Measurements from ENCODE around the gene EXO5.
"Not testable (repeated sequence)": the region's sequence is repeated elsewhere in the genome, so short reads cannot be mapped to it uniquely, and the experiment has no call there.

EXO5 gene, protein sequence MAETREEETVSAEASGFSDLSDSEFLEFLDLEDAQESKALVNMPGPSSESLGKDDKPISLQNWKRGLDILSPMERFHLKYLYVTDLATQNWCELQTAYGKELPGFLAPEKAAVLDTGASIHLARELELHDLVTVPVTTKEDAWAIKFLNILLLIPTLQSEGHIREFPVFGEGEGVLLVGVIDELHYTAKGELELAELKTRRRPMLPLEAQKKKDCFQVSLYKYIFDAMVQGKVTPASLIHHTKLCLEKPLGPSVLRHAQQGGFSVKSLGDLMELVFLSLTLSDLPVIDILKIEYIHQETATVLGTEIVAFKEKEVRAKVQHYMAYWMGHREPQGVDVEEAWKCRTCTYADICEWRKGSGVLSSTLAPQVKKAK

DNA sequence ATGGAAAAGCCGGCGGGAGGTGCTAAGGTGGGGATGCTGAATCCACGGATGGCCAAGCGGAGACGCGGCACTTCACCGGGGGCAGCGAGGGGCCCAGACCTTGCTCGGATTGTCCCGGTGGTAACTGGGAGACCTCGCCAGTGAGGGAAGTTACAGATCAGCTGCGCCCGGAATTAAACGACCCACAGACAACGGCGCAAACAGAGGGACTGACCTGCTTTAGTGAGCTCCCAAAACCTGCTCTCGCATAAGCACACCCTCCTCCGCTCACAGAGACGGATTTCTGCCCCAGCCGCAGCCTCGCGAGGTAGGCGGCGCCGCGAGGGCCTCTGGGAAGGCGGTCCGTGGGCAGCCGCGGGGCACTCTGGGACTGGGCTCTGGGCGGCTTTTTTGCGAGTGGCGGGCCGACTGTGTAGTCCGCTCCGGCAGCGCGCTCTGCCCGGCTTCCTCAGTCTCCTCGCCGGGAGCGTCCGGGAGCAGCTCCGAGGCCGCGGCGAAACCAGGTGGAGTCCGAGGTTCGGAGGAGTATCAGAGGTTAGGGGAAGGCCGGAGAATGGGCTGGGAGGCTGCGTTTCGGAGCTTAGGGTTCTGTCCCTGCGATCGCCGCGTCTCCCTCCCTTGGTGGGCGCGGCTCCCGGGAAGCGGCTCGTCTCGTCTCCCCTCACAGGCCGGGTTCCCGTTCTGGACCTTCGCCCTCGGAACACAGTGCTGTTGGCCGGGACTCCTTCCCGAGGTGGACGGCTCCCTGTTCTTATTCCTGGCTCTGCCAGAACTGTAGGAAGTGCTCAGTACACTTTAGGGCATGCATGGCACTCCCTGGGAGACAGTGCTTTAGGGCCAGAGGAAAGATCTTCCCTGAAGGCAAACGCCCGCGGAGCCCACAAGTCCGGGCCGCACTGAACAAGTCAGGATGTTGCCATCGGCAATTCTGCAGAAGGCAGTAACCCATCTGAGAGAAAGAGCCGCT lies at the start of gene EXO5:
Gene EXO5, plus strand, starts transcription at position 393 of the 967 bp plus-strand sequence. CDS start 5,778 bp downstream, outside the sequence.
- H3K9me3 Mint-ChIP-seq = peaks cover 44% of the 10 kb centered on the region
- peaks cover 12% of the 10 kb centered on the region for H3K4me1 Mint-ChIP-seq (ENCODE audit: low read depth)
- H3K27me3 Mint-ChIP-seq = no peaks in the 10 kb centered on the region
- H3K36me3 Mint-ChIP-seq (ENCODE audit: low read depth) = peaks cover 82% of the 10 kb centered on the region
- H3K27ac Mint-ChIP-seq = peak within 1 kb of the TSS; percentile 91
- DNase-seq = peak; percentile 91
- H3K4me3 Mint-ChIP-seq = peak within 1 kb of the TSS; percentile 88

DNA sequence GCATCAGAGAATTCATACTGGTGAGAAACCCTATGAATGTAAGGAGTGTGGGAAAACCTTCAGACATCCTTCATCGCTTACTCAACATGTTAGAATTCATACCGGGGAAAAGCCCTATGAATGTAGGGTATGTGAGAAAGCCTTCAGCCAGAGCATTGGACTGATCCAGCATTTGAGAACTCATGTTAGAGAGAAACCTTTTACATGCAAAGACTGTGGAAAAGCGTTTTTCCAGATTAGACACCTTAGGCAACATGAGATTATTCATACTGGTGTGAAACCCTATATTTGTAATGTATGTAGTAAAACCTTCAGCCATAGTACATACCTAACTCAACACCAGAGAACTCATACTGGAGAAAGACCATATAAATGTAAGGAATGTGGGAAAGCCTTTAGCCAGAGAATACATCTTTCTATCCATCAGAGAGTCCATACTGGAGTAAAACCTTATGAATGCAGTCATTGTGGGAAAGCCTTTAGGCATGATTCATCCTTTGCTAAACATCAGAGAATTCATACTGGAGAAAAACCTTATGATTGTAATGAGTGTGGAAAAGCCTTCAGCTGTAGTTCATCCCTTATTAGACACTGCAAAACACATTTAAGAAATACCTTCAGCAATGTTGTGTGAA lies 45.5 kb upstream of the EXO5 start:
- H3K27me3 Mint-ChIP-seq = no peaks in the 10 kb centered on the region
- no peak for DNase-seq
- H3K4me1 Mint-ChIP-seq (ENCODE audit: low read depth) = no peaks in the 10 kb centered on the region
- H3K27ac Mint-ChIP-seq = no peak overlapping the region
- H3K9me3 Mint-ChIP-seq = peaks cover 67% of the 10 kb centered on the region
- peaks cover 97% of the 10 kb centered on the region for H3K36me3 Mint-ChIP-seq (ENCODE audit: low read depth)
- no peak overlapping the region for H3K4me3 Mint-ChIP-seq

DNA sequence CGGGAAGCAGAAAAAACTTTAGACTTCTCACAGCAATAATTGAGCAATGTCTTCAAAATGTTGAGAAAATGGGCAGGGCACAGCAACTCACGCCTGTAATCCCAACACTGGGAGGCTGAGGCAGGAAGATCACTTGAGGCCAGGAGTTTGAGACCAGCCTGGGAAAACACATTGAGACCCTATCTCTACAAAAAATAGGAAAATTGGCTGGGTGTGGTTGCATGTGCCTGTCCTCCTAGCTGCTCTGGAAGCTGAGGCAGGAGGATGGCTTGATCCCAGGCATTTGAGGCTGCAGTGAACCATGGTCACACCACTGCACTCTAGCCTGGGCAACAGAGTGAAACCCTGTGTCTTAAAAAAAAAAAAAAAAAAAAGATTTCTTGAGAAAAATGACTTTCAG lies 39.2 kb upstream of the EXO5 start:
- Mint-ChIP-seq H3K4me3 (no peak overlapping the region), H3K27ac (no peak overlapping the region), H3K4me1 (ENCODE audit: low read depth) (no peaks in the 10 kb centered on the region), H3K36me3 (ENCODE audit: low read depth) (peaks cover 60% of the 10 kb centered on the region), H3K27me3 (no peaks in the 10 kb centered on the region), H3K9me3 (peaks cover 75% of the 10 kb centered on the region)
- no peak for DNase-seq

DNA sequence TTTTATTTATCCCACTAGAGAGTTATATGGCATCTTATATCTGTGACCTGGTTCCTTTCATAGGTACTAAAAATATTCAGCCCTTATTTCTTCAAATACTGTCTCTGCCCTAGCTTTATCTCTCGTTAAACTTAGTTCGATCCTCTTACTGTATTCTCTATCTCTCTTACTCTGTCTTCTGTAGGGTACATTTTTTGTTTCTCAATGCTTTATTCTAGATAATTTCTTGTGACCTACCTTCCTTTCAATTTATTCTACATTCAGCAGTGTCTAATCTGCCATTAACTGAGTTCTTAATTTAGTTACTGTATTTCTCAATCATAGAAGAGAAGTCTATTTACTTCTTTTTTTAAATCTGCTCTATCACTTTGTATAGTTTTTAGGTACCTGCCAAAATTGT lies 33.3 kb upstream of the EXO5 start:
- H3K27me3 Mint-ChIP-seq = no peaks in the 10 kb centered on the region
- H3K36me3 Mint-ChIP-seq (ENCODE audit: low read depth) = peaks cover 43% of the 10 kb centered on the region
- H3K4me3 Mint-ChIP-seq = no peak overlapping the region
- H3K27ac Mint-ChIP-seq = no peak overlapping the region
- DNase-seq = no peak
- H3K9me3 Mint-ChIP-seq = peaks cover 53% of the 10 kb centered on the region
- H3K4me1 Mint-ChIP-seq (ENCODE audit: low read depth) = peaks cover 25% of the 10 kb centered on the region

DNA sequence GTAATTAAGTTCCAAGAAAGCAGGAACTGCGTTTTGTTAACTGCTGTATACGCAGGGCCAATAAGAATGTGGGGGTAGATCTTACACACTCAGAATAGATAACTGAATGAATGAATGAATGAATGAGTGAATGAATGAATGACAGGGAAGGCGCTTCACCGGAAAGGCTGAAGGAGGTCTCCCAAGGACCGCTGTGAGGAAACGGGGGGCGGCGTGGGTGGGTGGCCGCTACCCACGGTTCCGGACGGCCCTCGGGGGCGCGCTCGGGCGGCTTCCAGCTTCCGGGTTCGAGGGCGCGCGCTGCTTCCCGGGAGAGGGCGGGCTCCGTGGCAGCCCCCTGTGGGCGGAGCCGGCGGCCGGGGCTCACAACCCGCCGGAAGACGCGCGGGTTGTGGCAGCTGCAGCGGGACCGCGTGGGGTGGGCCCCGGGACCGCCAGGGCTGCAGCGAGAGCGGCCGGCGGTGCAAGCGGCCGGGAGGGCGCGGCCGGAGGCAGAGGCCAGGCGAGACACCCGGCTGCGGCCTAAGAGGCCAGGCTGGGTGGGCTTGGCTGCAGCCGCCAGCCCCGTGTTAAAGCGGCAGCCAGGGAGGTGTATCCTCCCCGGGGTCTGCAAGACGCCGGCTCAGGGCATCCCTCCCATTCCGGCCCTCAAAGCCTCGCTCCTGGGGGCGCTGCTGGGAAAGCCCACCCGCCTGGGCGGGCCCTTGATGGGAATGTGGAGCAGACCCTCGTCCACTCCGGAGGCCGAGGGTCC lies 31.5 kb upstream of the EXO5 start, which contains the start of gene ZFP69:
Gene ZFP69, plus strand, starts transcription at position 367 of the 754 bp plus-strand sequence. CDS start 2,072 bp downstream, outside the sequence.
- peak; percentile 84 for DNase-seq
- peaks cover 26% of the 10 kb centered on the region for H3K4me1 Mint-ChIP-seq (ENCODE audit: low read depth)
- H3K9me3 Mint-ChIP-seq = peaks cover 46% of the 10 kb centered on the region
- H3K36me3 Mint-ChIP-seq (ENCODE audit: low read depth) = peaks cover 54% of the 10 kb centered on the region
- H3K27me3 Mint-ChIP-seq = no peaks in the 10 kb centered on the region
- H3K27ac Mint-ChIP-seq = peak within 1 kb of the TSS; percentile 81
- peak within 1 kb of the TSS; percentile 78 for H3K4me3 Mint-ChIP-seq

DNA sequence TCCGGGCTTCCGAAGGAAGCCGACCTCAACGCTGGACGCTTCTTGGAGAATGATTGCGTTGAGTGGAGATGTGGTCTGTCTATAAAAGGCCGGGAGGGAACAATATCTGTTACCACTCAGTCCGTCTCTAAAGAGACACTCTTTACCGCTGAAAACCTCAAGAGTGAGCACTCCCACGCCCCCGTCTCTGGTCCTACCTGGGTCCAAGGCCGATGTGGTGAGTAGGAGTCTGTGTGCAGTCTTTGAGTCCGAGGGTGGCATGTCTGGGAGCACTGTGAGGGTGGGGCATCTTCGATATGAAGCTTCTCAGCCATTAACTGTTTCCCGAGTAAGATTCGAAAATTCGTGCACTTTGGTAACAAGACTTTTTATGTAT lies 30.9 kb upstream of the EXO5 start:
- Mint-ChIP-seq H3K9me3 (peaks cover 47% of the 10 kb centered on the region), H3K36me3 (ENCODE audit: low read depth) (peaks cover 59% of the 10 kb centered on the region), H3K27me3 (no peaks in the 10 kb centered on the region), H3K4me1 (ENCODE audit: low read depth) (peaks cover 26% of the 10 kb centered on the region), H3K27ac (peak overlapping the region; percentile 81), H3K4me3 (peak overlapping the region; percentile 78)
- no peak for DNase-seq

DNA sequence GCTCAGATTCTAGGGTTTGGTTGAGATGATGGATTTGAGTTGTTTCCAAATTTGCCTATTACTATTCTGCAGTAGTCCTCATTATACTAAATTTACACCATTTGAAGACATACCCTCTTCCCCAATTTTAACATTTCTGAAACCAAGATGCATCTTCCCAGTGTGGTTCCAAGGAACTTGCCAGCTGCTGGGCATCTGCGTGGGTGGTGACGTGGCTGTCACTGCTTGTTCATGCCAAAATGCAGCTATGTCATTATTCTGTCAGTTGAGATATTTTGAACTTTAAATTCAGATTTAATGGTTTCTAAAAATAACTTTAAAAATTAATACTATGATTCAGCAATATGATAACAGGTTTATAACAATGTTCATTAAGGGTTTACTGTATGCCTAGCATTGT lies 30.3 kb upstream of the EXO5 start:
- H3K27me3 Mint-ChIP-seq = no peaks in the 10 kb centered on the region

DNA sequence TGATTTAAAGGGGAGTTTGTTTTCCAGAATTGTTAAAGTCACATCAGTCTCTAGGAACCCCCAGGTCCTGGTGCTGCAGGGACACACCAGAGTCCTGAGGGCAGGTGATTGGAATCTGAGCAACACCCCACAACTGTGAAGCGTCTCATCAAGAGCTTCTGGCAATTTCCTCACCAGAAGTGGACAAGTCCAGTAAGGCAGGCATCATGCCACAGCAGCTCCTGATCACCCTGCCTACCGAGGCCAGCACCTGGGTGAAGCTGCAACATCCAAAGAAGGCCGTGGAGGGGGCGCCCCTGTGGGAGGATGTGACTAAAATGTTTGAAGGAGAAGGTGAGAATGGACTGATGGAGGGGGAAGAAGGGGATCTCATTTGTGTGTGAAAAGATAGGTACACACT lies 29.4 kb upstream of the EXO5 start:
- no peak overlapping the region for H3K27ac Mint-ChIP-seq
- no peak for DNase-seq
- peaks cover 73% of the 10 kb centered on the region for H3K36me3 Mint-ChIP-seq (ENCODE audit: low read depth)
- no peaks in the 10 kb centered on the region for H3K27me3 Mint-ChIP-seq
- H3K4me3 Mint-ChIP-seq = no peak overlapping the region
- H3K9me3 Mint-ChIP-seq = peaks cover 42% of the 10 kb centered on the region
- H3K4me1 Mint-ChIP-seq (ENCODE audit: low read depth) = peaks cover 26% of the 10 kb centered on the region

More for the DNA sequence above, 30.3 kb upstream of the EXO5 start:
- H3K27ac Mint-ChIP-seq = peak overlapping the region; percentile 81
- H3K4me3 Mint-ChIP-seq = peak overlapping the region; percentile 78
- H3K4me1 Mint-ChIP-seq (ENCODE audit: low read depth) = peaks cover 26% of the 10 kb centered on the region
- H3K9me3 Mint-ChIP-seq = peaks cover 46% of the 10 kb centered on the region
- H3K36me3 Mint-ChIP-seq (ENCODE audit: low read depth) = peaks cover 65% of the 10 kb centered on the region
- DNase-seq = no peak

DNA sequence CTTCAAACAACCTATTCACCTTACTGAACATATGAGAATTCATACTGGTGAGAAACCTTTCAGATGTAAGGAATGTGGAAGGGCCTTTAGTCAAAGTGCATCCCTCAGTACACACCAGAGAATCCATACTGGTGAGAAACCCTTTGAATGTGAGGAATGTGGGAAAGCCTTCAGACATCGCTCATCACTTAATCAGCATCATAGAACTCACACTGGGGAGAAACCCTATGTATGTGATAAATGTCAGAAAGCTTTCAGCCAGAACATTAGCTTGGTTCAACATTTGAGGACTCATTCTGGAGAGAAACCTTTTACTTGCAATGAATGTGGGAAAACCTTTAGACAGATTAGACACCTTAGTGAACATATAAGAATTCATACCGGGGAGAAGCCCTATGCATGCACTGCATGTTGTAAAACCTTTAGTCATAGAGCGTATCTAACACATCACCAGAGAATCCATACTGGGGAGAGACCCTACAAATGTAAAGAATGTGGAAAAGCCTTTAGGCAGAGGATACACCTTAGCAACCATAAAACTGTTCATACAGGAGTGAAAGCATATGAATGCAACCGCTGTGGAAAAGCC lies 13.2 kb upstream of the EXO5 start:
- H3K4me3 Mint-ChIP-seq = no peak overlapping the region
- H3K9me3 Mint-ChIP-seq = peaks cover 60% of the 10 kb centered on the region
- H3K27me3 Mint-ChIP-seq = no peaks in the 10 kb centered on the region
- H3K27ac Mint-ChIP-seq = no peak overlapping the region
- no peak for DNase-seq
- peaks cover 86% of the 10 kb centered on the region for H3K36me3 Mint-ChIP-seq (ENCODE audit: low read depth)
- H3K4me1 Mint-ChIP-seq (ENCODE audit: low read depth) = peaks cover 5% of the 10 kb centered on the region

DNA sequence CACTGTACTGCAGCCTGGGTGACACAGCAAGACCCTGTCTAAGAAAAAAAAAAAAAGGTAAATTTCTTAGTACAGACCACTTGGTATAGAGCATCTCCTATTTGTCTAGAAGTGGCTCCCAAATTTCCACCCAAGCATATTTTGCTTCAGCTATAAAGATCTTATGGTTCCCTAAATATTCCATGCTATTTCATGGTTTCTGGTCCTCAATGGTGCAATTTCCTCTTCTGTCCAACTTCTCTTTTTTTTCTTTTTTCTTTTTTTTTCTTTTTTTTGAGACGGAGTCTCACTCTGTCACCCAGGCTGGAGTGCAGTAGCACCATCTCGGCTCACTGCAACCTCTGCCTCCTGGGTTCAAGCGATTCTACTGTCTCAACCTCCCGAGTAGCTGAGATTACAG lies 5.9 kb upstream of the EXO5 start:
- not testable (repeated sequence) for H3K27me3 Mint-ChIP-seq; H3K27ac Mint-ChIP-seq; H3K4me1 Mint-ChIP-seq (ENCODE audit: low read depth); H3K4me3 Mint-ChIP-seq; DNase-seq
- peaks cover 83% of the 10 kb centered on the region for H3K36me3 Mint-ChIP-seq (ENCODE audit: low read depth)
- H3K9me3 Mint-ChIP-seq = peaks cover 59% of the 10 kb centered on the region

DNA sequence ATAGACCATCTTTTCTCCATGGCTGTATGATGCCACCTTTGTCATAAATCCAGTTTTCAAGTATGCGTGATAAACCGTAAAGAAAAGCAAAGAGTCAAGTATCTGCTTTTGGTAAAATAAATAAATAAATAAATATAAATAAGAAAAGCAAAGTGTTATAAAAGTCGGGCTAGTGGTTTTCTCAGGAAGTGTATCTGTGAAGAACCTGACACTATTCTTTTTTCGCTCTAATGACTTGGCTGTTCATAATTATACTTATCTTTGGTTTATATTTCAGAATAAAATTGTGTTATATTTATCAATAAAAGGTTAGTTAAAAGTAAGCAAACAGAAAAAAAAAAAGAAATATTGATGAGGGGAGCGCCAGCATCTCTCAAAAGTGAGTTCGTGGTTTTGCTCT lies 594 bp upstream of the EXO5 start:
- H3K4me3 Mint-ChIP-seq = peak overlapping the region; percentile 88

DNA sequence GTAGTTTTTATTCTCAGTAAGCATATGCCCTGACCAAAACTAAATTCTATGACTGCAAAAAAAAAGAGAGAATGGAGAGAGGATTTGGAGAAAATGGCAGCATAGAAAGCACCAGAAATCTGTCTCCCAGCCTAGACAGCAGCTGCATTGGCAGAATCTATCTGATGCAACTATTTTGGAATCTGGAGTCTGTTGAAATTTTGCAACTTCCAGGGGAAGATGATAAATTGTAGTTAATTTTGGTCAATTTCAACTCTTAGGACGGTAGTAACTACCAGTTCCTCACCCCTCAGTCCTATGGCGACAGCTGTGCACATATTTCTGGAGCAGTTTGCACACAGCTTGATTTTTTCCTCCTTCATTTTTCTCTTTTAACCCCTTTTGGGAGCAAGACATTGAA lies 10.9 kb downstream of the EXO5 start:
- DNase-seq = no peak
- Mint-ChIP-seq H3K36me3 (ENCODE audit: low read depth) (peaks cover 33% of the 10 kb centered on the region), H3K4me3 (no peak overlapping the region), H3K27ac (no peak overlapping the region), H3K9me3 (peaks cover 50% of the 10 kb centered on the region), H3K4me1 (ENCODE audit: low read depth) (no peaks in the 10 kb centered on the region), H3K27me3 (no peaks in the 10 kb centered on the region)

More for the DNA sequence above, 594 bp upstream of the EXO5 start:
- H3K9me3 Mint-ChIP-seq = peaks cover 48% of the 10 kb centered on the region
- peaks cover 12% of the 10 kb centered on the region for H3K4me1 Mint-ChIP-seq (ENCODE audit: low read depth)
- H3K27ac Mint-ChIP-seq = peak overlapping the region; percentile 91
- DNase-seq = no peak
- H3K36me3 Mint-ChIP-seq (ENCODE audit: low read depth) = peaks cover 86% of the 10 kb centered on the region
- no peaks in the 10 kb centered on the region for H3K27me3 Mint-ChIP-seq

DNA sequence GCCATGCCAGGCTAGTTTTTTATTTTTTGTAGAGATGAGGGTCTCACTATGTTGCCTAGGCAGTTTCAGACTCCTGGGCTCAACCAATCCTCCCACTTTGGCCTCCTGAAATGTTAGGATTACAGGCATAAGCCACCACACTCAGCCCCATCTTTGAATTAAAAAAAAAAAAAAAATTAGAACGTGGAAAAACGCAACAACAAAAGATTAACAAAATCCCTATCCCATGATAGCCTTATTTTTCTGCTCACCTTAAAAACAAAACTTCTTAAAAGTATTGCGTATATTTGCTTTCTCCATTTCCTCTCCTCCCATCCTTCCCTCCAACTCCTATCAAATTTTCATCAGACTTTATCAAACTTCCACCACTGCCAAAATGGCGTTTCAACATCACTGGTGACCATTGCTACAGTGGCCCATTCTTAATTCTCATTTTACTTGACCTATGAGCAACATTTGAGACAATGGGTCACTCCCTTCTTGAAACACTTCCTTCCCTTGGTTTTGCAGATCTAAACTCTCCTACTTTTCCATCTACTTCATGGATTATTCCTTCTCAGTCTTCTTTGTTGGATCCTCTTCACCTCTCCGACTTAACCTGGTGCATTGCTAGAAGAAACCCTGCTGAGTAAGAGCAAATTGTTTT lies 22.3 kb downstream of the EXO5 start:
- Mint-ChIP-seq H3K9me3 (peaks cover 15% of the 10 kb centered on the region), H3K27ac (peak overlapping the region; percentile 96), H3K27me3 (peaks cover 11% of the 10 kb centered on the region), H3K4me3 (peak overlapping the region; percentile 96), H3K4me1 (ENCODE audit: low read depth) (peaks cover 24% of the 10 kb centered on the region), H3K36me3 (ENCODE audit: low read depth) (peaks cover 29% of the 10 kb centered on the region)
- DNase-seq = no peak
